SK-N-SH treated with all-trans-retinoic acid at 6 μM for 48 hours (cell line): ENCODE measurements around the gene PTBP3.

Experiments
- ARNTL ChIP-seq: fragments of 450-650 bp; formaldehyde crosslinking; IDR thresholded peaks from 2 replicates; pipeline ENCODE4 v1.5.0; 2020; ENCODE audit warnings: low read depth, mild to moderate bottlenecking, moderate library complexity, borderline replicate concordance
- CREB5 ChIP-seq: fragments of 250-450 bp; sonication (Bioruptor Pico); IDR thresholded peaks from 2 replicates; pipeline ENCODE4 v1.5.1; 2020; ENCODE audit warnings: low read depth, mild to moderate bottlenecking, moderate library complexity
- PATZ1 ChIP-seq: fragments of 250-450 bp; sonication (Bioruptor Pico); IDR thresholded peaks from 2 replicates; pipeline ENCODE4 v1.8.0; 2020; ENCODE audit warnings: mild to moderate bottlenecking, moderate library complexity, borderline replicate concordance
- RARB ChIP-seq: fragments of 250-450 bp; sonication (Bioruptor Pico); IDR thresholded peaks from 2 replicates; pipeline ENCODE4 v1.8.0; 2021; ENCODE audit warnings: mild to moderate bottlenecking, moderate library complexity
- TSHZ2 ChIP-seq: fragments of 250-450 bp; sonication (Bioruptor Pico); IDR thresholded peaks from 2 replicates; pipeline ENCODE4 v1.5.0; 2020; ENCODE audit warnings: mild to moderate bottlenecking, moderate library complexity
- ZFP3 ChIP-seq: fragments of 250-450 bp; sonication (Bioruptor Pico); IDR thresholded peaks from 2 replicates; pipeline ENCODE4 v1.5.0; 2020; ENCODE audit warnings: mild to moderate bottlenecking, moderate library complexity
- ZNF565 ChIP-seq: fragments of 450-650 bp; formaldehyde crosslinking; conservative IDR thresholded peaks from 2 replicates; pipeline ENCODE4 v1.5.0; 2020; ENCODE audit warnings: low read depth, mild to moderate bottlenecking, moderate library complexity

GRCh38 chr9:112176524-112176923 is 156.9 kb downstream of the PTBP3 start:
- TF ChIP-seq ZFP3 (CRISPR knock-in tag): no peak
- TF ChIP-seq ARNTL (CRISPR knock-in tag): no peak
- TF ChIP-seq RARB (CRISPR knock-in tag): no peak
- no peak for TF ChIP-seq CREB5
- no peak for TF ChIP-seq PATZ1
- no peak for TF ChIP-seq TSHZ2 (CRISPR knock-in tag)
- no peak for TF ChIP-seq ZNF565 (CRISPR knock-in tag)
